PFSK-1 (cell line): Measurements from ENCODE around the gene NUP214.

Source experiments
- FOXP2 ChIP-seq: optimal IDR thresholded peaks from 2 replicates; pipeline ENCODE3; 2011; ENCODE audit warnings: borderline replicate concordance, control low read depth, inconsistent platforms; ENCODE audit not compliant: insufficient read depth; ENCODE audit errors: extremely low read length, extremely low read depth
- POLR2AphosphoS5 ChIP-seq: IDR thresholded peaks from 2 replicates; pipeline ENCODE4 v1.6.1; 2012; ENCODE audit warnings: low read depth, mild to moderate bottlenecking, control low read depth, low read length, moderate library complexity
- REST ChIP-seq, 2 experiments: IDR thresholded peaks; 2 replicates each; pipeline versions ENCODE4 v1.6.1 to v1.8.0; 2011 to 2012; ENCODE audit warnings: low read depth in 2 of 2, low read length in 2 of 2, control low read depth in 1 of 2, inconsistent platforms in 1 of 2, mild to moderate bottlenecking in 1 of 2, moderate library complexity in 1 of 2; ENCODE audit not compliant: insufficient read depth in 1 of 2
- SIN3A ChIP-seq: IDR thresholded peaks from 2 replicates; pipeline ENCODE4 v1.6.1; 2012; ENCODE audit warnings: mild to moderate bottlenecking, low read length, moderate library complexity, borderline replicate concordance; ENCODE audit not compliant: insufficient read depth
- TAF1 ChIP-seq: IDR thresholded peaks from 2 replicates; pipeline ENCODE4 v1.6.1; 2012; ENCODE audit warnings: low read length, control low read depth, borderline replicate concordance; ENCODE audit not compliant: insufficient read depth

DNA sequence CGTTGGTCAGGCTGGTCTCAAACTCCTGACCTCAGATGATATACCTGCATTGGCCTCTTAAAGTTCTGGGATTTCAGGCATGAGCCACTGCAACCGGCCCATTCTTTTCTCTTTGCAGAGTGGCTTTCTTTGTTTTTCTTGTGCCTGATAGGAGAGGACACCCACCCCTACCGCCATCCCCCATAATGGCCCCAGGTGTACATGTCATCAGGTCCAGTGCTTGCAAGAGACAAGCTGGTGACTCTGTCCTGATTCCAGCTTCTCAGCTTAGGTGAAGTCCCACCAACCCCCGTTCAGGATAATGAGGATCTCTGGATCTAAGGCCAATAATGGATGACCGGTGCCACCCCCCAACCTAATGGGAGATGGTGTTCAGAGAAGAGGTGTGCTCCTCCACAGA lies 31.4 kb upstream of the NUP214 start:
- TF ChIP-seq TAF1 (no peak), REST (IDR thresholded peaks at IDR 0.05; ENCODE audit: insufficient read depth in 1 of 2, low read depth in 2 of 2, low read length in 2 of 2) (no peak), FOXP2 (no peak), POLR2AphosphoS5 (no peak), SIN3A (no peak)
